GM19035 (cell line): Measurements from ENCODE around the gene BCLAF3.
A peak's percentile ranks its signal among the peaks of the same experiment; 100 is the strongest.

Experiments
- ATAC-seq: cut with Tn5 transposase; IDR thresholded peaks from one replicate; pipeline ENCODE4 v1.9.1; 2021; ENCODE audit not compliant: unreplicated experiment

The BCLAF3 gene

DNA sequence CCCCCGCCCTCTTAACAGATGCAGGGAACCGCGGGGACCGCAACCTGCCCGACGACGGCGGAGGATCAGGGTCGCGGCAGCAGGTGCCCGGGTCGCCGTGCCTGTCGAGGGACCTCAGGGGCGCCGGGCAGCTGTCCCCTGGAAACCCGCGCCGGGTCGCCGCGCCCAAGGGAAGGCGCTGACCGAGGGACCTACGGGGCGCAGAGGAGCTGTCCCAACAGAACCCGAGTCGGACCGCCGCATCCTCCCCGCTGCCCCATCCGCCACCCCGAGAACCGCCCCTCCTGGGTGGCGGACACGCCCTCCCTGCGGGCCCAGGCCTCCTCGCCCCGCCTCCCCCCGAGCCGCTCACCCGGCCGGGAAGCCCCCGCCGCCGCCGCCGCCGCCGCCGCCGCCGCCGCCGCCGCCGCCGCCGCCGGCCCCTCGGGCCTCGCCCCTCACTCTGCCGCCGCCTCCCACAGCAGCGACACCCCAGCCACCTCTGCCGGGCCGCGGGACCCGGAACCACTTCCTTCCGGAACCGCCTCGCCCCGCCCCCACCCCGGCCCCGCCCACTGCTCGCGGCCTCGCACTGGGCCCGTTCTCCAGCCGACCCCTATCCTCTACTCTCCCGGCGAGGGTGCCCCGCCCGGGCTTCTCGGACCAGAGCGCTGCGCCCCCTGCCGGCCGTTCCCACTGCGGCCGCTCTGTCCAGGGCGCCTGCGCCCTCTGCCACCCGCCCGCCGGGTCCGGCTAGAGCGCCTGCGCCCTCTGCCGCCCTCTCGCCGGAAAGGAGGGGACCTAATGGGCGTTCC lies at the start of gene BCLAF3:
Gene BCLAF3, minus strand, starts transcription at position 506 of the 794 bp plus-strand sequence. CDS start 20,797 bp downstream, outside the sequence.
- peak; percentile 93 for ATAC-seq

DNA sequence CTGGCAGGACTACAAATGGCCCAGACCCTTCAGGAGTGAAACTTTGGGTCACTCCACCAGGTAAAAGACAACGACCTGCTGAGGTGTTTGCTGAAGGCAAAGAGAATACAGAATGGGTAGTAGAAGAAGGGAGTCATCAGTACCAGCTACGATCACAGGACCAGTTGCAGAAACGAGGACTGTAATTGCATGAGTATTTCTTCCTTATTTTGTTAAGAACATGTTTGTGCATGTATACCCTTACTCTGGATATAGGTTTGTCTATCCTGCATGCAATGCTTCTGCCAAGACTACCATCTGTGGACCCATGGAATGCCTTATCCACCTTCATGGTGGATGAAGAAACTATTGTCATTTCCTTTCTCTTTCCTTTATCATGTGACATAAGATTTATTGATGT lies 48.1 kb upstream of the BCLAF3 start:
- no peak for ATAC-seq

DNA sequence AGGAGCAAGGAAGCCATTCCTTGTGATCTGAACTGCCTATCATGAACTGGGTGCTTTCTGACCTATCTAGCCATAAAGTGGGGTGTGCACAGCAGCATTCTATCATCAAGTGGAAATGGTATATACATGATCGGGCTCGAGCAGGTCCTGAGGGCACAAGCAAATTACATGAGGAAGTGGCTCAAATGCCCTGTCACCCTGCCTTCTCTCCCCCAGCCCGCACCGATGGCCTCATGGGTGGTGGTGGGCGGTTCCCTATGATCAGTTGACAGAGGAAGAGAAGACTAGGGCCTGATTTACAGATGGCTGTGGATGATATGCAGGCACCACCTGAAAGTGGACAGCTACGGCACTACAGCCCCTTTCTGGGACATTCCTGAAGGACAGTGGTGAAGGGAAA lies 46.3 kb upstream of the BCLAF3 start:
- ATAC-seq: no peak

DNA sequence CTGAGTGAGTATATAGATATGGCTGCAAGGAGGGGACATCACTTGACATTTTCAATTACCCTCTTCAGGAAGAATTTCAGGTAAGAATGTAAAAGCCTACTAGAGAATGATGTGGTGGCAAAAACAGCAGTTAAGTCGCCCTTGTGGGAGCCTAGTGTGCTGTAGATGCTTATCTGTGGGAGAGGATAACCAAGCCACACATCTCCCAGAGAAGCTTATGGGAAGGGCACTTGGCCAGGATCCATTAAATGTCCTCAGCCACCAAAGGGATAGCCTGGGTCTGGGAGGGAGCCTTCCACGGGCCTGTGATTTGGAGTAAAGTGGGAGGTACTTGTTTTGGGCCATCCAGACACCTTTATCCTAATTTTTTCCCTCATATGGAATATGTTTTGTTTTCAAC lies 41.3 kb upstream of the BCLAF3 start:
- ATAC-seq: no peak

DNA sequence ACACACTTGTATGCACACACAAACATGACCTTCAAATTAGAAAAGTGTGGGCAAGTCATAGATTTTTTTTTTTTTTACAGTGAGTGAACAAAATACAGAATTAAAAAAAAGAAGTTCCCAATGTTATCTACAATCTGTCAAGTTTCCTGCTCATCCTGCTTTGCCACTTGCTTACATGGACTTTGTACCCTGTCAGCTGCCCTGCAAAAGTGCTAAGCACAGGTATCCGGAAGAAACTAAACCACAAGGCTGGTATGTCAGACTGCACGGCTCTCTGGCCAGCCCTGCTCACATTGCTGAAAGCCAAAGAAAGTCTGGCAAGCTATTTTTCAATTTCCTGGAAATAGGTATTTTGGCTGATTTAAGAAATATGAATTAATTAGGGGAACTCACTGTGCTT lies 38.9 kb upstream of the BCLAF3 start:
- ATAC-seq: no peak

DNA sequence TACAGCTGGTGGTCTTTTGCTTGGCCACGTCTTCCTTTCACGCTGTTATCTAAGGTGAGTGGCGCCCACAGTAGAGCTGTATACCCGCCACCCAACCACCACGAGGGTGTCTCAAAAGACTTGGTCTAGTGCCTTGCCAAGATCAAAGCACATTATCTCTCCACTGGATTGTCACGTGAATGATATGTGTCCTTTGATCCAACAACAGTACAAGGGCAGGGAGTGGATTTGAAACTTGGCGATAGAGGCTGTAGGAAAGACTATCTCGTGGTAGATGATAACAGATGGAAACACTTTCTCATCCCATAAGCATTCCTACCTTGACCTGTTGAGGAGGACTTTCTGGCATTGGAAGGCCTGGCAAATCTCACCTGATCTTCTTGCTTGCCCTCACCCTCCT lies 37.7 kb upstream of the BCLAF3 start:
- no peak for ATAC-seq

DNA sequence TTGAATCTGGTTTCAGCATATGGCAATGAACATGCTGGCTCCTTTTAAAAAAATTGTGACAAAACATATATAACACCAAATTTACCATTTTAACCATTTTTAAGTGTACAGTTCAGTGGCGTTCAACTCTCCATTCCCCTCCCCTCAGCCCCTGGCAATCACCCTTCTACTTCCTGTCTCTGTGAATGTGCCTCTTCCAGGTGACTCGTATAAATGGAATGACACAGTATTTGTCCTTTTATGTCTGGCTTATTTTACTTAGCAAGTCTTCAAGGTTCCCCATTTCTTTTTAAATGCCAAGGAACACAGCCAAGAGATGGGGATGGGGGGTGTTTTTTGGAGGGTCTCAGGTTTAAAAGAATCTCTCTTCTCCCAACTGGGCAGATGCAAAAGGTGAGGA lies 35.4 kb upstream of the BCLAF3 start:
- ATAC-seq: no peak

DNA sequence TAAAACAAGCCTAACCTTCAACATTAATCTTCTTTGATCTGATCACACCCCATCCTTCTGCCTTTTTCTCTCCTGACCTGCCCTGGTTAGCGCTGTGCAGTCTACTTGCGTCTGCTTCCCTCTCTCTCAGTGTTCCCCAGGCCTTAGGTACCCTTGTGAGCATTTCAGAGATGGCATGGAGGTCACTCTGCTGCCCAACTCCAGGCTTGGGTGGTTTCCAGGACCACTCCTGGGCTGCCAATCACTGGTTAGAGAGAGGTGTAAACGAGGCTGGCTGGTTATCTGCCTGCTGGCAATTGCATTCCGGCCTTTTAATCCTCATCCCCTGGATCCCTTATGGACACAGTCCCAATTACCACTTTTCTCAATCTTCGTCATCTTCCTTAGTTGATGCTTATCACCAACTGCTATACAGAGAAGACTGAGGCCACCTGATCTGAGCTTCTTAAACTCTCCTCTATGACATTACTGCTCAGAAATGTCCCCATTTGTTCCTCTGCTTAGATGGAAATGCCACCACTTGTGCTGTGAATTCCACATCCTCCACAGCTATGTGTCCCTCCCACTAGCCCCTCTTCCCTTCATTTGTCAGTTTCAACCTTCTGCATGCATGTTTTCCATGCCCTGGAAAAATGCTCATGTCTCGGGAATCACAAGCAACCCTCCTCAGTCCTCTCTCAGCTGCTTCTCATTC lies 29.0 kb upstream of the BCLAF3 start:
- no peak for ATAC-seq

DNA sequence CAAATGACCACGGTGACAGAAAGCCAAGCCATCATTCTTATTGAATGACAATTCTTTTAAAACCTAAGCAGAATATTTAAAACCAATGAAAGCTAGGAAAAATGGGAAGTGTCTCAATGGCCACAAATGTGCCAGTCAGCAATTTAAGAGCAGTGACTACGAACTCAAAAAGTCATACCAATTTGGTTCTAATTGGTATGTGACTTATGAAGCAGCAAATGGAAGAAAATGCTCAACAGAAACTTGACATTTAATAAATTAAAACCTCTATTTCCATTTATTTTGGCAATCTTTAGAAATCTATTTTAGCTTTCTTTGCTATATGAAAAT lies 25.7 kb upstream of the BCLAF3 start:
- ATAC-seq: no peak

DNA sequence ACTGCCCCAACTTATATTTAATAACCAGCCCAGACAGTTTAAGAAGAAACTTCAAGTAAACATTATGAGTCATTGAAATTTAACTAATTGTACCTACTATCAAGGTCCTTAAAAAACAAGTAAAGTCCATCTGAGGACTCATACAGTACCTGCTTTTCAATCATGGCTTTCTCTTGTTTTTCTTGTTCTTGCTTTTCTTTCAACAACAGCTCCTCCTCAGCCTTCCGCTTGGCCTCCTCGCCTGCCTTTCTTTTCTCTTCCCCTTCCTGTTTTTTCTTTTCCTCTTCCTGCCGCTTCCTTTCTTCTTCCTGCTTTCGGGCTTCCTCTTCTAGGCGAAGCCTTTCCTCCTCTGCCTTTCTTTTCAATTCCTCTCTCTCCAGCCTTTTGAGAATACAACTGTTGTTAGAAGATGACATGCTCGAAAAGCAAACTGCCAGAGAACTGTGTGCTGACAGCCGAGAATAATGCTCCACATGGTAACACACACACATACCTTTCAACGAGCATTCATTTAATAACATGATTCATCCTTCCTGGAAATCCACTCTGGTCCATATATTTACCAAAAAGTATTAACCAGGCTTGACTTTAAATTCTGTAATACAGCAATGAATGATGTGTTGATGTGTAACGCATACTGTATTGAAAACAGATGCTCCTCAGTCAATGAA lies 25.2 kb upstream of the BCLAF3 start:
- ATAC-seq: no peak

DNA sequence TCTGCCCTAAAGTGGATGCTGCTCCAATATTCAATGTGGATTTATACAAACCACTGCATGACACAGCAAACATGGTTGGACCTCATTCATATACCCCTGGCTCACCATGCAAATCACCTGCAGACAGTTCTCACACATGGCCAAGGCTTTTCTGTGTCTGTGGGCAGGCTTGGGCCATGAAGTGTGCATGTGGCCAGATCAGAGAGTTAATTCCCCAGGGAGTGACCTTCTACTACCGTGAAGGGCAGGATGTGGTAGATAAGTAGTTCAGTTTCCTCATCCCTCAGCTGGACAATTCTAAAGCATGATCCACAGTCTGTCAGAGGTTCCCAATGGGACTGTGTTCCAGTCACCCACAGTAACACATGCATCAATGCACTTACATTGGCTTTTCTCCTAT lies 24.6 kb upstream of the BCLAF3 start:
- no peak for ATAC-seq

DNA sequence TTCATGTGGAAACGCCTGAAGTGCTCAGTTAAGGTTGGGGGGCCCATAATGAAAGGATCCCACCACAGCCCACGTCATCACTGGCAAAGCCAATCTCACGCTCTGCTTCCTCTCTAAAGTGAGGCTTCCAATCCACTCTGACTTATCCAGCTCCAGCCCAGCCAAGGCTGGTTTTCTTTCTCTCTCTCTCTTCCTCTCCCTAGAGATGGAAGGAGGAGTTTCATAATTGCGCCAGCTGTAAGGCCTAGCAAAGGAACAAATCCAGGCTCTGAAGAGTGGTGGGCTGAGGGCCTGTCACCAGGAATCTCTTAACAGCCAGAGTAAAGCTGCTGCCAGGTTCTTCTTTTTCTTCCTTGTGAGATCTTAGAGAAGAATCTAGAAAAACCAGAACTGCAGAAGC lies 20.7 kb upstream of the BCLAF3 start:
- no peak for ATAC-seq

DNA sequence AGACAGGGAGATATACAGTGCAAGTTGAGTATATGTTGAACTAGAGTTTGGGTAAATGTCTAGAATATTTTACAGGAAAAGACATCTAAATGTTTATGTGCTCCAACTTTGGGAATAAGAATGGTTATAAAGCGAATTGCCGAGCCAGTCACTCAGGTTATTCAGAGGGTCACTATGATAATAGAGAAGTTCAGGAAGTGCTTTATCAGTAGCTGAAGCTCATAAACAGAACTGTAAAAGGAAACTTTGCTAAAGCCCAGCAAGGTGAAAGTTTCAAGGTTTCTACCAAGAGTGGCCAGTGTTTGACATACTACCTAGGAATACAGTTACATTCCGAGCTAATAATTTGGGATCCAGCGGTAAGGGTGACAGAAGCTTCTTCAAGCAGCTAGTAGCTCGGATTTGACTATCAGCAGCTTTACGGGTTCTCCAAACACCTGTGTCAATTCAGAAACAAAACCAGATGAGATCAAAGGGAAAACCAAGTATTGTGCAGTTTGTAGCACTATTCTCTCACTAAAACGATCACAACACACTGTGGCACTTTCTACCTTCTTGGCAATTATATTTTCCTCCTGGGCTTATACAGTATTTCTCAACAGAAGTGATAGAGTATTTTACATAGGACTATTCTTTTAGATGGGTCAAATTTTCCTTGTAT lies 17.2 kb upstream of the BCLAF3 start:
- ATAC-seq: no peak

DNA sequence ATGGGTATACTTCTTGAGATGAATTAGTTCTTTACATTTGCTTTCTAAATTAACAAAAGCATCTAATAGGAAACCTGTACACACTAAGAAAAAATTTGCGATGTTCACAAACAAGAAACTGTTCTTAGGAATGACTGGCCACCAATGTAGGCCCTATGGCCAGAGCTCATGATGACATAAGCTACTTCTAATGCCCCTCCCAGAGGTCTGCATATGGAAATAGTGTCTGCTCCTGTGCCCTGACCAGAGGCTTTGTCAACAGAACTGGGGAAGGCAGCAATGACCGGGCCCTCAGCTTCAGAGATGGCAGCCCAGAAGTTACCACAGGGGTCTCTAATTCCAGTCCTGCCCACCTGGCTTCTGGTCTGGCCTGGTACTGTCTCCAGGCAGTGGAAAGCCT lies 15.0 kb upstream of the BCLAF3 start:
- ATAC-seq: no peak

DNA sequence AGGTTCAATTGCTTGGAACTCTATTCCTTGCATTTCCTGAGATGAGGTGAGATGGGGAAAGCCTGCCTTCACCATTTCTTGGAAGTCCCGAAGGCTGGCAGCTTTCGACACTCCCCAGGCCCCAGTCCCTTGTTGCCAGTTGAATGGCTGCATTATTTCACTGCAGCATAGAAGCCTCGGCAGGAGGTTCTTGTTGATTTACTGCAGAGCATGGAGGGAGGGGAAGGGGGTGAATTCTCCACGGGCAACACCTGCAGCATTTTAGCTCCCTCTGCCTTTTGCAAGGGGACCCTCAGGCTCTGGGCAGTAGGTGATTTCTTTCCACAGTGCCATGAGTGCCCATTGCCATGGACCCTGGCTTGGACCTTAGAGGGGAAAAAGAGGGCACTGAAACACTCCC lies 10.7 kb upstream of the BCLAF3 start:
- ATAC-seq: no peak

DNA sequence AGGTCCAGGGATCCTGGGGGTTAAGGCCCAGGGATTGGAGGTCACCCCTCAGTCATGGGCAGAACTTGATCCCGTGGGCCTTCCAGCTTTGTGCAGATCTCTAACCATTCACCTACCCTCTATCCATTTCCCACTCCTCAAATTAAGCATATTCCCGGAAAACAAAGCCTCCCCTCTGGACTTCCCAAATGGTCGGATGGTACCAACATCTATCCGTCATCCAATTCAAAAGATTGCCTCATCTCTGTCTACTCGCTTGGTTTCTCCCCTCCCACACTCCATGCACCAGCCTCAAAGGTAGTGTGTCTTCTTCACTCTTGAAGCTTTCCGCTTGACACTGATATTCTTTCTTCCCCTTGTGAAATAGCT lies 473 bp upstream of the BCLAF3 start:
- no peak for ATAC-seq

DNA sequence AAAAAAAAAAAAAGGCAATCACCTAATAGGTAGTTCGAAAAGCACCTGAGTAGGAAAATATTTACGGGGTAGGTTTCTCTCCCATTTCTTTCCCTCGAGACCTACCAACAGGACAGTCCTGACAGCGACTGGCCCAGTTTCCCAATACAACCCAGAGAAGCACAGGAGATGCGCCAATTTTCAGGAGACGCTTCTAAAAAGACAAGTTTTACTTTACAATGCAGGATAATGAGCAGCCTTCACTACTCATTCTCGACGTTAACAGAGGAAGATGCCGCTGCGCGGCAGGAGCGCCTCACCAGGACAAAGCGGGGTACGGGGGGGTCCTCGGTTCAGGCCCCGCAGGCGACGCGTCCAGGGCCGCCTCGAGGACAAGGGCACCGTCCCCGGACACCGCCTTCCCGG lies 708 bp downstream of the BCLAF3 start:
- peak; percentile 24 for ATAC-seq

DNA sequence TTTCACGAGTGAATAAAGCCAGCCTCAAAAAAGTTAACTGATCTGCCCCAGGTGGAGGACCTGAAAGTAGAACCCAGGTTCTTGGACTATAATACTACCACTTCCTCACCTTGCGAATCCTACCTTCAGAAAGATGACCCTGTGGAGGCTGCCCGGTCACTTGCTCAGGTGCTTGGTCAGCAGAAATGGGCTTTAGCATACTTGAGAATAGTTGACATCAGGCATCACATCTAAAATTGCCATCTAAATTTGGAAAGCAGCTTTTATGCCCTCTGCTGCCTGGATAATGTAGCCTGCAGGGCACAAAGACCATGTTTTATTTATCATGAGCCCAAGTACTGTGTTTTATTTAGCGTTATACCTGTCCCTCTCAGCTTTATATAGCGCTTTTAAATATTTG lies 3.0 kb downstream of the BCLAF3 start:
- no peak for ATAC-seq

DNA sequence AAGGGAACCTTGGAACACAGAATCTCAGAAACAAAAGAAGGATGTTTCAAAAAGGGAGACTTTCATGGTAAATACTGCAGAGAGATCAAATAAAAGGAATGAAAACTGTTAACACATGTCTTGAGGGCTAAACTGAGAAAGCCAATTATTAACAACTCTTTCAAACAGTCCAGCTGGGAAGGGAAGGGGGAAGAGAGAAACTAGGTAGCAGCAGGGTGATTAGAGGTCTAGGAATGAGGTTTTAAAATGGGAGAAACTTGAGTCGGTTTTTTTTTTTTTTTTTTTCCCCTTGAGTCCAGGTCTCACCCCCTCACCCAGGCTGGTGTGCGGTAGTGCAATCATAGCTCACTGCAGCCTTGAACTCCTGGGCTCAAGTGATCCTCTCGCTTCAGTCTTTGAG lies 4.3 kb downstream of the BCLAF3 start:
- ATAC-seq: no peak

DNA sequence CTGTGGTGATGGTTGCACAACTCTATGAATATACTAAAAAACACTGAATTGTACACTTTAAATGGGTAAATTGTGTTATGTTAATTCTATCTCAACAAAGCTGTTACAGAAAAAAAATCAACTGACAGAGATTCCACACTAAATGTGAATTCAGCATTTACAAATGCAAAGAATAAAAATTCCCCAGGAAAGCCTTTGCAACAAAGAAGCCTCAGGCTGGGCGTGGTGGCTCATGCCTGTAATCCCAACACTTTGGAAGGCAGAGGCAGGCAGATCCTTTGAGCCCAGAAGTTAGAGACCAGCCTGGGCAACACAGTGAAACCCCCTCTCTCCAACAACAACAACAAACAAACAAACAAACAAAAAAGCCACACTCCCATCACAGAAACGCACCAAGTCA lies 8.9 kb downstream of the BCLAF3 start:
- no peak for ATAC-seq

DNA sequence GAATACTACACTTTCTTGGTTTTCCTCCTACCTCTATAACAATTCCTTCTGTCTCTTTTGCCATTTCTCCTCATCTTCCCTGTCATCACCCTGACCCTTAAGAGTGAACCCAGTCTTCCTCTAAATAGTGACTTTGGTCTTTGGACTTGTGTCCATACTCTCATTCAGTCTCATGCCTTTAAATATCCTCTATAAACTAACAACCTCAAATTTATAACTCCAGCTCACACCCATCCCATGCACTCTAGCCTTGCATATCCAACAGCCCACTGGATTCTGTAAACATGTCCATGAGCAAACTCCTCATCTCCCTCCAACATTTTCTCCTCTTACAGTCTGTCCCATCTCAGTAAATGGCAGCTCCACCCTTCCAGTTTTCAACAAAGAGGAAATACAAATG lies 15.0 kb downstream of the BCLAF3 start:
- no peak for ATAC-seq

DNA sequence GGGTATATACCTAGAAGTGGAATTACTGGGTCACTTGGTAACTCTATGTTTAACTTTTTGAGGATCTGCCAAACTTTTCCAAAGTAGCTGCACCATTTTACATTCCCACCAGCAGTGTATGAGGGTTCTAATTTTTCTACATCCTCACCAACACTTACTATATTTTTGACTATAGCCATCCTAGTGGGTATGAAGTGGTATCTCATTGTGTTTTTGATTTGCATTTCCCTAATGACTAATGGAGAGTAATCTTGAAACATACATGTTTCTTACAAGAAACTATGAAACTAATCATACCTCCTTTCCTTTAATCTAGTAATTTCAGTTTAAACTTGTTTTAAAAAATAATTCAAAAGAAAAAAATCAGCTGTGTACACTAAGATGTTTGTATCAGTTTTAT lies 17.9 kb downstream of the BCLAF3 start:
- no peak for ATAC-seq
